ENCODE results near the gene MRPS25. TPM values are rescaled to one million over a fixed set of nuclear protein-coding genes. Genes with fewer than 3 reads are reported as not detected.

The MRPS25 gene
- total and polyA plus RNA-seq, 9 of the 15 experiments (the other 6 are each of a cell fraction or from before 2014, with no cell fraction given) = 34.3 to 129 (median 78.2) TPM

GRCh38 chr3:15052335-15053242 is 12.5 kb downstream of the MRPS25 start (continued):
- TF ChIP-seq ZNF407 (IDR thresholded peaks at IDR 0.05; ENCODE audit: low read depth) (no peak; the same call in 1 of the 2 replicates), L3MBTL2 (IDR thresholded peaks at IDR 0.05) (peak; percentile 60; the same call in 1 of the 2 replicates), ZNF655 (CRISPR knock-in tag; IDR thresholded peaks at IDR 0.05) (no peak), ZNF589 (CRISPR knock-in tag; IDR thresholded peaks at IDR 0.05; ENCODE audit: low read depth) (peak; percentile 99), ZNF445 (CRISPR knock-in tag; IDR thresholded peaks at IDR 0.05; ENCODE audit: low read depth) (no peak), RBM25 (IDR thresholded peaks at IDR 0.05; ENCODE audit: low read depth, low read length, severe bottlenecking) (no peak), AFF4 (CRISPR knock-in tag; IDR thresholded peaks at IDR 0.05) (no peak), ZNF77 (CRISPR knock-in tag; IDR thresholded peaks at IDR 0.05) (no peak), RAD21 (CRISPR knock-in tag; conservative IDR thresholded peaks at IDR 0.05 in 1 of 2, IDR thresholded peaks at IDR 0.05 in 1 of 2) (peak in 1 of 2 experiments; percentile 30; a peak in 2 of 4 replicates), USF1 (CRISPR knock-in tag; IDR thresholded peaks at IDR 0.05) (no peak), PTTG1 (tag; IDR thresholded peaks at IDR 0.05; ENCODE audit: low read depth) (no peak)

All from K562 (cell line).